Uterus (tissue), 4 donors: ENCODE results near the gene NDUFAF4. TPM values are rescaled to one million over a fixed set of nuclear protein-coding genes. Genes with fewer than 3 reads are reported as not detected.

Source experiments
- DNase-seq, 2 donors: peaks; one replicate each; pipeline ENCODE4 v3.0.0-alpha.2; 2019 to 2020
- H3K27ac ChIP-seq, 2 donors: fragments of 200-600 bp; sonication (generic); 1 replicate in 1 of 2; 2 replicates in 1 of 2; pipeline ENCODE4 v1.5.1; 2016 to 2018
- H3K27me3 ChIP-seq, 2 donors: fragments of 200-600 bp; sonication (generic); one replicate each; pipeline ENCODE4 v1.5.1; 2018 to 2019; ENCODE audit warnings: control low read depth in 1 of 2
- H3K36me3 ChIP-seq, 2 donors: fragments of 200-600 bp; sonication (generic); one replicate each; pipeline ENCODE4 v1.5.1; 2019; ENCODE audit warnings: control low read depth in 1 of 2
- H3K4me1 ChIP-seq, 2 donors: fragments of 200-600 bp; sonication (generic); one replicate each; pipeline ENCODE4 v1.5.1; 2018 to 2019; ENCODE audit warnings: control low read depth in 1 of 2
- H3K4me3 ChIP-seq, 2 donors: fragments of 200-600 bp; sonication (generic); 1 replicate in 1 of 2; 2 replicates in 1 of 2; pipeline ENCODE4 v1.5.1; 2018 to 2019; ENCODE audit warnings: mild to moderate bottlenecking in 1 of 2
- H3K9me3 ChIP-seq, 2 donors: fragments of 200-600 bp; sonication (generic); one replicate each; pipeline ENCODE4 v1.5.1; 2019; ENCODE audit warnings: control low read depth in 1 of 2
- CTCF ChIP-seq, 4 experiments: fragments of 200-600 bp in 2 of 4; fragments of 450-650 bp in 2 of 4; sonication (generic) in 2 of 4; IDR thresholded peaks; one replicate each; pipeline ENCODE4 v1.5.1; 2016 to 2019; ENCODE audit warnings: antibody characterized with exemption in 4 of 4, mild to moderate bottlenecking in 2 of 4, moderate library complexity in 1 of 4
- POLR2A ChIP-seq, 2 donors: fragments of 450-650 bp; IDR thresholded peaks; one replicate each; pipeline ENCODE4 v1.6.1; 2016; ENCODE audit warnings: antibody characterized with exemption in 2 of 2, mild to moderate bottlenecking in 1 of 2, moderate library complexity in 1 of 2
- intact Hi-C: fragments of 100-400 bp; cut with DNase I; formaldehyde crosslinking; loops from one replicate; pipeline ENCODE4 v1.15.1; 2023; ENCODE audit warnings: low total_unique reads
- total RNA-seq, 4 donors: library from RNA; depleted of rRNA in 3 of 4; stranded (reverse); fragments of >200 nt in 3 of 4; gene quantifications; one replicate each; pipeline versions ENCODE4 v1.1.0 to v1.2.4, GENCODE V29; 2014 to 2023
- donor health status: DM: yes; HTN: yes; CAD: no.

The NDUFAF4 gene
- total RNA-seq, 4 donors from 2014 or later: 21.1 to 88.6 (median 29.1) TPM

GRCh38 chr6:96864216-96865054 is 33.3 kb downstream of the NDUFAF4 start:
- H3K9me3 ChIP-seq: no peaks in the 10 kb centered on the region
- no peaks in the 10 kb centered on the region for H3K4me1 ChIP-seq
- intact Hi-C loops: no loop called here

GRCh38 chr6:96862560-96862959 is 35.1 kb downstream of the NDUFAF4 start:
- no peaks in the 10 kb centered on the region for H3K9me3 ChIP-seq
- no peak overlapping the region for H3K27ac ChIP-seq
- no peak overlapping the region for H3K4me3 ChIP-seq
- no peak for TF ChIP-seq POLR2A (IDR thresholded peaks at IDR 0.05)
- TF ChIP-seq CTCF (IDR thresholded peaks at IDR 0.05): no peak
- H3K27me3 ChIP-seq: no peaks in the 10 kb centered on the region
- intact Hi-C loops: no loop called here
- DNase-seq: no peak
- no peaks in the 10 kb centered on the region for H3K36me3 ChIP-seq
- no peaks in the 10 kb centered on the region for H3K4me1 ChIP-seq

More at GRCh38 chr6:96864216-96865054, 33.3 kb downstream of the NDUFAF4 start:
- no peak overlapping the region for H3K27ac ChIP-seq
- TF ChIP-seq POLR2A (IDR thresholded peaks at IDR 0.05) (no peak), CTCF (IDR thresholded peaks at IDR 0.05) (no peak)
- no peak overlapping the region for H3K4me3 ChIP-seq
- no peak for DNase-seq
- H3K27me3 ChIP-seq: no peaks in the 10 kb centered on the region
- H3K36me3 ChIP-seq: no peaks in the 10 kb centered on the region

GRCh38 chr6:96861588-96861987 is 36.1 kb downstream of the NDUFAF4 start:
- intact Hi-C loops: no loop called here
- Histone ChIP-seq H3K27ac (no peak overlapping the region), H3K4me1 (no peaks in the 10 kb centered on the region), H3K27me3 (no peaks in the 10 kb centered on the region), H3K36me3 (no peaks in the 10 kb centered on the region), H3K4me3 (no peak overlapping the region), H3K9me3 (no peaks in the 10 kb centered on the region)
- TF ChIP-seq CTCF (IDR thresholded peaks at IDR 0.05) (no peak), POLR2A (IDR thresholded peaks at IDR 0.05) (no peak)
- DNase-seq: no peak

- no peak overlapping the region for H3K4me3 ChIP-seq
- TF ChIP-seq CTCF (IDR thresholded peaks at IDR 0.05) (no peak), POLR2A (IDR thresholded peaks at IDR 0.05) (no peak)
- H3K9me3 ChIP-seq: no peaks in the 10 kb centered on the region
- no peaks in the 10 kb centered on the region for H3K4me1 ChIP-seq
- DNase-seq: no peak
- H3K27ac ChIP-seq: no peak overlapping the region
- no peaks in the 10 kb centered on the region for H3K36me3 ChIP-seq
- intact Hi-C loops: no loop called here
- no peaks in the 10 kb centered on the region for H3K27me3 ChIP-seq
Observed at GRCh38 chr6:96856856-96857255, 40.8 kb downstream of the NDUFAF4 start.

- intact Hi-C loops: no loop called here
- no peaks in the 10 kb centered on the region for H3K36me3 ChIP-seq
- H3K27me3 ChIP-seq: no peaks in the 10 kb centered on the region
- no peaks in the 10 kb centered on the region for H3K4me1 ChIP-seq
- DNase-seq: no peak
- no peaks in the 10 kb centered on the region for H3K9me3 ChIP-seq
- H3K4me3 ChIP-seq: no peak overlapping the region
- H3K27ac ChIP-seq: no peak overlapping the region
- TF ChIP-seq CTCF (IDR thresholded peaks at IDR 0.05) (no peak), POLR2A (IDR thresholded peaks at IDR 0.05) (no peak)
Observed at GRCh38 chr6:96853083-96853482, 44.6 kb downstream of the NDUFAF4 start.
